ENCODE results near the gene TIGD6.

- TF ChIP-seq CTCF (IDR thresholded peaks at IDR 0.05; ENCODE audit: low read depth, low read length, poor library complexity, severe bottlenecking): peak; percentile 83
- no peak for TF ChIP-seq EZH2phosphoT487 (IDR thresholded peaks at IDR 0.05; ENCODE audit: borderline replicate concordance, low read length)
These were observed 9.7 kb downstream of the TIGD6 start for GRCh38 chr5:149990518-149991376.

Data from DOHH2 (cell line).